HepG2 (cell line): ENCODE data around the gene GNRHR. TPM values are rescaled to one million over a fixed set of nuclear protein-coding genes. Genes with fewer than 3 reads are reported as not detected.
"Not testable (repeated sequence)": the region's sequence is repeated elsewhere in the genome, so short reads cannot be mapped to it uniquely, and the experiment has no call there.

ENCODE experiments used
- ATAC-seq: fragments of 200-7000 bp; cut with Tn5 transposase; 3 replicates; pipeline ENCODE4 v1.9.1; 2020; ENCODE audit warnings: mild to moderate bottlenecking, moderate library complexity
- BruUV-seq: library from RNA; stranded (reverse); fragments of 400-500 nt; replicated peaks from 2 replicates; lab custom pipeline; 2021; lab: Mats Ljungman, UMichigan
- CTCF ChIA-PET: fragments of 300-600 bp; formaldehyde crosslinking; extraction: SDS; loops from one replicate; lab custom pipeline; 2021; ENCODE audit warnings: low total read pairs, inconsistent platforms, low intra/inter-chr PET ratio; lab: Yijun Ruan, JAX
- POLR2A ChIA-PET: fragments of 350-600 bp; sonication (Branson Sonifier 250); formaldehyde crosslinking; loops from one replicate; lab custom pipeline; 2020; ENCODE audit warnings: antibody characterized with exemption, inconsistent platforms; lab: Yijun Ruan, JAX
- DNase-seq: peaks from one replicate; pipeline ENCODE4 v3.0.0-alpha.2; 2015; ENCODE audit warnings: low spot score
- FAIRE-seq: peaks from 3 replicates; lab custom pipeline; 2011; peaks lifted over from hg19 to GRCh38; lab: Jason Lieb, UNC
- H2AFZ ChIP-seq: one replicate; pipeline ENCODE4 v1.6.1; 2011; ENCODE audit warnings: low read length, inconsistent platforms
- H3K27ac ChIP-seq: fragments of 300-600 bp; 3 replicates; pipeline ENCODE4 v1.8.0; 2011; ENCODE audit warnings: mixed run types, mild to moderate bottlenecking, mixed read lengths, low read length, inconsistent platforms; ENCODE audit not compliant: insufficient read depth; ENCODE audit errors: extremely low read length
- H3K27me3 ChIP-seq, 2 experiments: fragments of 200-600 bp in 1 of 2; 2 replicates in 1 of 2; 3 replicates in 1 of 2; pipeline versions ENCODE4 v1.6.0 to v1.8.0; 2011; ENCODE audit warnings: low read length in 2 of 2, mild to moderate bottlenecking in 2 of 2, moderate library complexity in 2 of 2, inconsistent platforms in 1 of 2; ENCODE audit not compliant: insufficient read depth in 2 of 2, control insufficient read depth in 1 of 2
- H3K36me3 ChIP-seq, 2 experiments: fragments of 200-600 bp in 1 of 2; replicated peaks in 1 of 2; 2 replicates in 1 of 2; 3 replicates in 1 of 2; pipeline versions ENCODE4 v1.5.1 to v1.8.0; 2011; ENCODE audit warnings: low read length in 2 of 2, inconsistent platforms in 1 of 2; ENCODE audit not compliant: insufficient read depth in 2 of 2, control insufficient read depth in 1 of 2
- H3K4me1 ChIP-seq: 2 replicates; pipeline ENCODE4 v1.5.1; 2012; ENCODE audit warnings: low read length, inconsistent platforms; ENCODE audit not compliant: insufficient read depth
- H3K4me2 ChIP-seq: 2 replicates; pipeline ENCODE4 v1.6.0; 2011; ENCODE audit warnings: low read depth, low read length, inconsistent platforms
- H3K4me3 ChIP-seq, 3 experiments: fragments of 200-600 bp in 1 of 3; sonication (generic), shearing (Covaris generic) in 1 of 3; replicated peaks in 1 of 3; 2 replicates each; pipeline ENCODE4 v1.5.1; 2011 to 2016; ENCODE audit warnings: low read length in 3 of 3, inconsistent platforms in 2 of 3, low read depth in 2 of 3, mild to moderate bottlenecking in 2 of 3, control low read depth in 1 of 3, mixed read lengths in 1 of 3; ENCODE audit not compliant: insufficient read depth in 1 of 3
- H3K79me2 ChIP-seq: one replicate; pipeline ENCODE4 v1.6.1; 2011; ENCODE audit warnings: low read length, inconsistent platforms; ENCODE audit not compliant: insufficient read depth
- H3K9ac ChIP-seq: 2 replicates; pipeline ENCODE4 v1.6.0; 2011; ENCODE audit warnings: mild to moderate bottlenecking, low read depth, low read length, inconsistent platforms; ENCODE audit not compliant: insufficient read depth
- H3K9me3 ChIP-seq: 2 replicates; pipeline ENCODE4 v1.5.1; 2012; ENCODE audit warnings: mild to moderate bottlenecking, low read length
- H4K20me1 ChIP-seq: 2 replicates; pipeline ENCODE4 v1.6.0; 2011; ENCODE audit warnings: inconsistent platforms, mild to moderate bottlenecking, low read length, moderate library complexity; ENCODE audit not compliant: insufficient read depth
- IRF9 ChIP-seq: sonication (generic); formaldehyde crosslinking; IDR thresholded peaks from 2 replicates; pipeline ENCODE4 v1.8.0; 2022; ENCODE audit warnings: missing genetic modification reagents, mild to moderate bottlenecking, borderline replicate concordance
- KDM2A ChIP-seq: sonication (generic); formaldehyde crosslinking; IDR thresholded peaks from 2 replicates; pipeline ENCODE4 v1.4.0; 2020; ENCODE audit warnings: low read depth, missing genetic modification reagents, borderline replicate concordance
- KLF11 ChIP-seq: IDR thresholded peaks from 2 replicates; pipeline ENCODE4 v1.6.1; 2016; ENCODE audit warnings: missing compliant biosample characterization
- WGBS: methylation state at CpG from one replicate; pipeline ENCODE4 v1.1.6; 2017; ENCODE audit warnings: low lambda C conversion rate; 5-methylcytosine and 5-hydroxymethylcytosine counted together
- in situ Hi-C: cut with HindIII; loops from 2 replicates; pipeline ENCODE4 v1.10.0; 2017; ENCODE audit warnings: low pct_unique_long_range_greater_than_20kb; ENCODE audit not compliant: extremely low pct_ligation_motif_present
- intact Hi-C: fragments of 100-400 bp; cut with micrococcal nuclease; formaldehyde crosslinking; loops from one replicate; pipeline ENCODE4 v1.10.0; 2022; ENCODE audit not compliant: unreplicated experiment
- polyA plus RNA-seq, 8 experiments: library from polyadenylated mRNA; depleted of rRNA in 3 of 8; stranded (reverse) in 7 of 8; unstranded in 1 of 8; fragments of >200 nt; fragmentation: Illumina TruSeq in 4 of 8; extraction: Trizol in 4 of 8; gene quantifications; 2 replicates each; pipeline versions ENCODE4 v1.2.1 to v1.2.3, GENCODE V29; 2011 to 2016; ENCODE audit warnings: low read depth in 4 of 8, missing spikeins in 1 of 8, mixed read lengths in 1 of 8; ENCODE audit not compliant: insufficient read depth in 1 of 8
- total RNA-seq, 5 experiments: library from RNA; depleted of rRNA; stranded (reverse); fragments of >200 nt; fragmentation: Illumina TruSeq; extraction: Trizol; gene quantifications; 2 replicates each; pipeline ENCODE4 v1.2.3, GENCODE V29; 2016; ENCODE audit warnings: low read depth in 1 of 5

The GNRHR gene
- total and polyA plus RNA-seq, 2 of the 13 experiments (the other 11 are each of a cell fraction or from before 2014, with no cell fraction given): not detected

- ATAC-seq: no peak
- Histone ChIP-seq H3K9me3 (no peaks in the 10 kb centered on the region), H2AFZ (no peak overlapping the region), H3K4me2 (no peak overlapping the region), H3K4me1 (no peaks in the 10 kb centered on the region), H3K36me3 (no peaks in the 10 kb centered on the region), H3K9ac (no peak overlapping the region), H3K79me2 (no peaks in the 10 kb centered on the region), H3K27me3 (no peaks in the 10 kb centered on the region), H3K4me3 (no peak overlapping the region), H4K20me1 (no peaks in the 10 kb centered on the region), H3K27ac (no peak overlapping the region)
- ChIA-PET CTCF (no interaction called here), POLR2A (no interaction called here)
- 81% methylated on average over 3 of the region's 3 CpGs for WGBS
- no peak for DNase-seq
- BruUV-seq: no TSS peak
- intact Hi-C loops: no loop called here
- FAIRE-seq: no peak
- no peak for TF ChIP-seq KLF11 (CRISPR knock-in tag)
- TF ChIP-seq IRF9 (CRISPR knock-in tag): no peak
- TF ChIP-seq KDM2A (CRISPR knock-in tag): no peak
- in situ Hi-C loops: no loop called here
Measured at GRCh38 chr4:67762086-67762485, 7.9 kb upstream of the GNRHR start.

GRCh38 chr4:67756991-67757390 lies 2.8 kb upstream of the GNRHR start:
- CTCF ChIA-PET, H3K27ac ChIP-seq, H3K4me1 ChIP-seq, DNase-seq, H3K4me3 ChIP-seq, ATAC-seq, POLR2A ChIA-PET, H2AFZ ChIP-seq, H3K9ac ChIP-seq, H3K79me2 ChIP-seq, H3K4me2 ChIP-seq, in situ Hi-C loops, intact Hi-C loops, BruUV-seq, H4K20me1 ChIP-seq, FAIRE-seq, H3K9me3 ChIP-seq, H3K27me3 ChIP-seq, H3K36me3 ChIP-seq: not testable (repeated sequence)
- WGBS: 70% methylated on average over 6 of the region's 6 CpGs
